Suprapubic skin (tissue), 4 donors: Measurements from ENCODE around the gene MUC6. TPM values are rescaled to one million over a fixed set of nuclear protein-coding genes. Genes with fewer than 3 reads are reported as not detected.

ENCODE experiments used
- DNase-seq, 2 donors: peaks; one replicate each; pipeline ENCODE4 v3.0.0-alpha.2; 2019; ENCODE audit warnings: low spot score in 2 of 2
- H3K27ac ChIP-seq: fragments of 200-600 bp; sonication (generic); one replicate; pipeline ENCODE4 v1.5.1; 2019
- H3K27me3 ChIP-seq: fragments of 200-600 bp; sonication (generic); one replicate; pipeline ENCODE4 v1.5.1; 2019
- H3K36me3 ChIP-seq: fragments of 200-600 bp; sonication (generic); one replicate; pipeline ENCODE4 v1.5.1; 2019
- H3K4me1 ChIP-seq: fragments of 200-600 bp; sonication (generic); one replicate; pipeline ENCODE4 v1.5.1; 2019
- H3K4me3 ChIP-seq: fragments of 200-600 bp; sonication (generic); one replicate; pipeline ENCODE4 v1.5.1; 2019; ENCODE audit warnings: mild to moderate bottlenecking
- H3K9me3 ChIP-seq: fragments of 200-600 bp; sonication (generic); one replicate; pipeline ENCODE4 v1.5.1; 2019
- EP300 ChIP-seq: sonication (generic); formaldehyde crosslinking; IDR thresholded peaks from one replicate; pipeline ENCODE4 v1.6.1; 2017; ENCODE audit warnings: antibody characterized with exemption
- POLR2A ChIP-seq, 2 donors: fragments of 450-650 bp; IDR thresholded peaks; one replicate each; pipeline ENCODE4 v1.6.1; 2017; ENCODE audit warnings: antibody characterized with exemption in 2 of 2, mild to moderate bottlenecking in 2 of 2, moderate library complexity in 2 of 2
- POLR2AphosphoS5 ChIP-seq, 3 donors: sonication (generic); formaldehyde crosslinking; IDR thresholded peaks; one replicate each; pipeline ENCODE4 v1.6.1; 2017; ENCODE audit warnings: antibody characterized with exemption in 3 of 3
- WGBS: methylation state at CpG from one replicate; pipeline ENCODE4 v1.1.5; 2018; 5-methylcytosine and 5-hydroxymethylcytosine counted together
- total RNA-seq, 4 donors: library from RNA; depleted of rRNA; stranded (reverse); fragments of >200 nt; gene quantifications; one replicate each; pipeline ENCODE4 v1.1.0, GENCODE V29; 2016
- TF ChIP-seq, protein P1 (sequence below), 2 donors: fragments of 200-600 bp in 1 of 2; fragments of 450-650 bp in 1 of 2; sonication (generic) in 1 of 2; IDR thresholded peaks; one replicate each; pipeline ENCODE4 v1.5.1; 2016 to 2019; ENCODE audit warnings: antibody characterized with exemption in 2 of 2, mild to moderate bottlenecking in 1 of 2, moderate library complexity in 1 of 2

The MUC6 gene
- total RNA-seq, 4 donors from 2014 or later = 0.04 TPM; not detected in 3

DNA sequence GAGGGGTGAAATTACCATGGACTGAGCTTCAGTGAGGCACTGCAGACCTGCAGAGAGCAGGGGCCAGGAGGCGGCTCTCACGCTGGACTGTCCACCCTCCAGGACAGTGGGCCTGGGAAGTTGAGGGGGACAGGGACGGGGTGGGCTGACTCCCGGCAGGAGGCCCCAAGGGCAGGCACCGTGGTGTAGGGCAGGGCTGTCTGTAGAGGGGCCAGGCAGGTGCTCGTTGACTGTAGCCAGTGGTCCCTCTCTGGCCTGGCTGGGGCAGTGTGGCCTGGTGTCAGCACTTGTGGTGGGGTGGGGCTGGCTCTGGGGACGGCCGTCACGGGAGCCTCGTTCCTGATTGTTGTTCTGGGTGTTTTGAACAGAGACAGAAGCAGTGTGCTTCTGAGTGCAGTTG is 46.4 kb downstream of the MUC6 start:
- H3K27me3 ChIP-seq = no peaks in the 10 kb centered on the region
- no peaks in the 10 kb centered on the region for H3K9me3 ChIP-seq
- no peak for TF ChIP-seq EP300
- no peak for TF ChIP-seq POLR2A (IDR thresholded peaks at IDR 0.05)
- TF ChIP-seq, protein P1, sequence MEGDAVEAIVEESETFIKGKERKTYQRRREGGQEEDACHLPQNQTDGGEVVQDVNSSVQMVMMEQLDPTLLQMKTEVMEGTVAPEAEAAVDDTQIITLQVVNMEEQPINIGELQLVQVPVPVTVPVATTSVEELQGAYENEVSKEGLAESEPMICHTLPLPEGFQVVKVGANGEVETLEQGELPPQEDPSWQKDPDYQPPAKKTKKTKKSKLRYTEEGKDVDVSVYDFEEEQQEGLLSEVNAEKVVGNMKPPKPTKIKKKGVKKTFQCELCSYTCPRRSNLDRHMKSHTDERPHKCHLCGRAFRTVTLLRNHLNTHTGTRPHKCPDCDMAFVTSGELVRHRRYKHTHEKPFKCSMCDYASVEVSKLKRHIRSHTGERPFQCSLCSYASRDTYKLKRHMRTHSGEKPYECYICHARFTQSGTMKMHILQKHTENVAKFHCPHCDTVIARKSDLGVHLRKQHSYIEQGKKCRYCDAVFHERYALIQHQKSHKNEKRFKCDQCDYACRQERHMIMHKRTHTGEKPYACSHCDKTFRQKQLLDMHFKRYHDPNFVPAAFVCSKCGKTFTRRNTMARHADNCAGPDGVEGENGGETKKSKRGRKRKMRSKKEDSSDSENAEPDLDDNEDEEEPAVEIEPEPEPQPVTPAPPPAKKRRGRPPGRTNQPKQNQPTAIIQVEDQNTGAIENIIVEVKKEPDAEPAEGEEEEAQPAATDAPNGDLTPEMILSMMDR (IDR thresholded peaks at IDR 0.05) = no peak
- no peak for TF ChIP-seq POLR2AphosphoS5 (IDR thresholded peaks at IDR 0.05)
- H3K36me3 ChIP-seq = peaks cover 99% of the 10 kb centered on the region
- H3K27ac ChIP-seq = no peak overlapping the region
- H3K4me1 ChIP-seq = peaks cover 12% of the 10 kb centered on the region
- 96% methylated on average over 5 of the region's 10 CpGs for WGBS
- no peak overlapping the region for H3K4me3 ChIP-seq
- DNase-seq = no peak

DNA sequence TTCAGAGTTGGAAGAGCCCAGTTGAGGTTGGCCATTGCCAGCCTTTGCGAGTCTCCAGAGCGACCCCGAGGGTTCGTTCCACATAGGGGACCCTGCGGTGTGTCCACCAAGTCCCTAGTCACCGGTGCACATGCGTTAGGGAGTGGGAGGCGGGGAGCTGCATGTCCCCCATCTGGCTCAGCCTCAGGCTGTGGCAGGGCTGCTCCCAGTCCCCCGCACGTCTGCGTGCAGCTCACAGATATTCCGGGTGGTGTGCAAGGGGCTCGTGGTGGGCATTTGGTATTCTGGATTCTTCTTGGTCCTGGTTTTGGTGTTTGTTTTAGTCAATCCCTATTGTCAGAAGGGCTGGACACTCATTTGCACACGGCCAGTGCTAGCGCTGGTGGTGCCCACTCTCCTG is 48.8 kb downstream of the MUC6 start:
- no peaks in the 10 kb centered on the region for H3K9me3 ChIP-seq
- peaks cover 91% of the 10 kb centered on the region for H3K36me3 ChIP-seq
- 94% methylated on average over 15 of the region's 15 CpGs for WGBS
- TF ChIP-seq POLR2A (IDR thresholded peaks at IDR 0.05) (no peak), EP300 (no peak), POLR2AphosphoS5 (IDR thresholded peaks at IDR 0.05) (no peak)
- TF ChIP-seq, protein P1 (IDR thresholded peaks at IDR 0.05) = no peak
- DNase-seq = no peak
- no peak overlapping the region for H3K27ac ChIP-seq
- H3K27me3 ChIP-seq = no peaks in the 10 kb centered on the region
- H3K4me3 ChIP-seq = no peak overlapping the region
- peaks cover 12% of the 10 kb centered on the region for H3K4me1 ChIP-seq

DNA sequence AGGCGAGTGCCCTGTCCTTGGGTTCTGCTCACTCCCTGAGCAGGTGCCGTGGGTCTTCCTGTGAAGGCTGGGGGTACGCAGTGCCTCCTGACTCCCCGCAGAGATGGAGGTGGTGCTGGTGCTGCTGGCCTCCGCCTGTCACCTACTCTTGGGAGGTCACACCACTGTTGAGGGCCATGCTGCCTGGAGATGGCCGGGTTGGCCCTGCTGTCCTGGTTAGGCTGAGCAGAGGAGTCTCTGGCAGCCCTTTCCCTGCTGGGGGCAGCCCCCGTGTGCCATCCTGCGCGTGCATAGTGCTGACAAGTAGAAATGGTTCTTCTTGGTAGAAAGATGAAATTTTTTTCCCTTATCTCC is 49.6 kb downstream of the MUC6 start:
- Histone ChIP-seq H3K9me3 (no peaks in the 10 kb centered on the region), H3K36me3 (peaks cover 90% of the 10 kb centered on the region), H3K27me3 (no peaks in the 10 kb centered on the region), H3K27ac (no peak overlapping the region), H3K4me3 (no peak overlapping the region), H3K4me1 (peaks cover 12% of the 10 kb centered on the region)
- no peak for DNase-seq
- 97% methylated on average over 3 of the region's 9 CpGs for WGBS
- TF ChIP-seq EP300 (no peak), POLR2AphosphoS5 (IDR thresholded peaks at IDR 0.05) (no peak), POLR2A (IDR thresholded peaks at IDR 0.05) (no peak)
- TF ChIP-seq, protein P1 (IDR thresholded peaks at IDR 0.05) = no peak

DNA sequence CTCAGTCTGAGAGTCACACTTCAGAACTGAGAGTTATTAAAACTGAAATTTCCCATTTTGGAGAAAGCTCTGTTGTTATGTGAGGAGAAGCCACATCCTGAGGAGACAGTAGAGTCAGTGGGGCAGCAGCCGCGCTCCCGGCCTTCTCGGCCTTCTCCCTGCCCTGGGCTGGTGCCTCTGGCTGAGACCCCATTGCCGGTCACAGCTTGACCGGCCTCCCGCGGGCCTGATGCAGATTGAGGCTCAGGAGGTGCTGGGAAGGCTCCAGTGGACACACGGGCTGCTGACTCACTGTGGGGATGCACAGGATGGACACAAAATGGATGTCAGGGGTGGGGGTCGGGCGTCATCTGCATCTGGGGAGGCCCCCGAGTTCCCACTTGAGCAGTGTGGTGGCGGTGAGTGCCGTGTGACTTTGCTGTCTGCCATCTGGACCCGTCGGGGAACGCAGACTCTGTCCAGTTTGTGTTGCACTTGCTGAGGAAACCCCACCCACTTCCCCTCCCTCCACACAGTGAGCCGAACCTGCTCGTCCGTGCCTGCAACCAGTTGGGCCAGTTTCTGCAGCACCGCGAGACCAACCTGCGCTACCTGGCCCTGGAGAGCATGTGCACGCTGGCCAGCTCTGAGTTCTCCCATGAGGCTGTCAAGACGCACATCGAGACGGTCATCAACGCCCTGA is 50.1 kb downstream of the MUC6 start:
- Histone ChIP-seq H3K4me3 (no peak overlapping the region), H3K9me3 (no peaks in the 10 kb centered on the region), H3K36me3 (peaks cover 90% of the 10 kb centered on the region), H3K4me1 (peaks cover 12% of the 10 kb centered on the region), H3K27me3 (no peaks in the 10 kb centered on the region), H3K27ac (no peak overlapping the region)
- no peak for DNase-seq
- WGBS = no CpG with 5 or more reads among the region's 28 CpGs
- TF ChIP-seq, protein P1 (IDR thresholded peaks at IDR 0.05) = no peak
- no peak for TF ChIP-seq POLR2A (IDR thresholded peaks at IDR 0.05)
- no peak for TF ChIP-seq POLR2AphosphoS5 (IDR thresholded peaks at IDR 0.05)
- TF ChIP-seq EP300 = no peak

DNA sequence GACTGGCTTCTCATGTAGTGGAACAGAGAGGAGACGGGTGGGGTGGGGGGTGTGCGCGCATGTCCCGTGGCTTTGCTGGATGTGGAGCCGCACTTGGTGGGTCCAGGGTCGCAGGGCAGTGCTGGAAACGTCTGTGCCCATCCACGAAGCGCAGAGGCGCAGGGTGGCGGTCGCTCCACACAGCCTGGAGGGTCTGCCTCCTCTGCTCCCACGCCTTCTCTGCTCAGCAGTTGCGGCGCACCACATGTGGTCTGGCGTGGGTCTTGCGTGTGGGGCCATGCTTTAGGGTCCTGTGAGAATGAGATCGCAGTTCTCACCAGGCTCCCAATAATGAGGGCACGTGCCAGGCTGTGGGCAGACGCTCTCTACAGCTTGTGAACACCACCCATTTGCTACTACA is 50.7 kb downstream of the MUC6 start:
- Histone ChIP-seq H3K27ac (no peak overlapping the region), H3K27me3 (no peaks in the 10 kb centered on the region), H3K36me3 (peaks cover 91% of the 10 kb centered on the region), H3K4me1 (peaks cover 12% of the 10 kb centered on the region), H3K4me3 (no peak overlapping the region), H3K9me3 (no peaks in the 10 kb centered on the region)
- WGBS = 93% methylated on average over 18 of the region's 20 CpGs
- TF ChIP-seq EP300 (no peak), POLR2AphosphoS5 (IDR thresholded peaks at IDR 0.05) (no peak), POLR2A (IDR thresholded peaks at IDR 0.05) (no peak)
- TF ChIP-seq, protein P1 (IDR thresholded peaks at IDR 0.05) = no peak
- DNase-seq = no peak
